Thoracic aorta (tissue), 2 donors: ENCODE data around the gene LEFTY1. TPM values are rescaled to one million over a fixed set of nuclear protein-coding genes. Genes with fewer than 3 reads are reported as not detected.

Experiments used
- ATAC-seq: fragments of 150-250 bp; one replicate; pipeline ENCODE4 v1.8.0; 2017; ENCODE audit warnings: low read depth; ENCODE audit not compliant: insufficient number of reproducible peaks, low FRiP score
- DNase-seq: peaks from one replicate; pipeline ENCODE4 v3.0.0-alpha.2; 2020; ENCODE audit warnings: low spot score
- H3K27ac ChIP-seq, 2 donors: fragments of 200-600 bp; sonication (generic); 1 replicate in 1 of 2; 2 replicates in 1 of 2; pipeline ENCODE4 v1.5.1; 2016; ENCODE audit warnings: mild to moderate bottlenecking in 2 of 2, moderate library complexity in 2 of 2
- H3K27me3 ChIP-seq: fragments of 200-600 bp; sonication (generic); replicated peaks from 2 replicates; pipeline ENCODE4 v1.6.0; 2016; ENCODE audit warnings: mild to moderate bottlenecking; ENCODE audit not compliant: insufficient read depth
- H3K36me3 ChIP-seq: fragments of 200-600 bp; sonication (generic); one replicate; pipeline ENCODE4 v1.5.1; 2016
- H3K4me1 ChIP-seq, 2 donors: fragments of 200-600 bp; sonication (generic); 1 replicate in 1 of 2; 2 replicates in 1 of 2; pipeline versions ENCODE4 v1.5.1 to v1.6.0; 2016; ENCODE audit warnings: low read depth in 2 of 2, mild to moderate bottlenecking in 1 of 2; ENCODE audit not compliant: control insufficient read depth in 1 of 2
- H3K4me3 ChIP-seq: fragments of 200-600 bp; sonication (generic); 2 replicates; pipeline ENCODE4 v1.5.1; 2016; ENCODE audit warnings: mild to moderate bottlenecking
- H3K9me3 ChIP-seq: fragments of 200-600 bp; sonication (generic); 2 replicates; pipeline ENCODE4 v1.5.1; 2016
- total RNA-seq, 2 donors: library from RNA; depleted of rRNA; stranded (reverse); fragments of >200 nt; gene quantifications; one replicate each; pipeline versions ENCODE4 v1.1.0 to v1.2.3, GENCODE V29; 2016
- TF ChIP-seq, protein P1 (sequence below): fragments of 200-600 bp; sonication (generic); IDR thresholded peaks from one replicate; pipeline ENCODE4 v1.5.1; 2019; ENCODE audit warnings: antibody characterized with exemption

Gene LEFTY1
- total RNA-seq, 2 donors from 2014 or later, result not detected

DNA sequence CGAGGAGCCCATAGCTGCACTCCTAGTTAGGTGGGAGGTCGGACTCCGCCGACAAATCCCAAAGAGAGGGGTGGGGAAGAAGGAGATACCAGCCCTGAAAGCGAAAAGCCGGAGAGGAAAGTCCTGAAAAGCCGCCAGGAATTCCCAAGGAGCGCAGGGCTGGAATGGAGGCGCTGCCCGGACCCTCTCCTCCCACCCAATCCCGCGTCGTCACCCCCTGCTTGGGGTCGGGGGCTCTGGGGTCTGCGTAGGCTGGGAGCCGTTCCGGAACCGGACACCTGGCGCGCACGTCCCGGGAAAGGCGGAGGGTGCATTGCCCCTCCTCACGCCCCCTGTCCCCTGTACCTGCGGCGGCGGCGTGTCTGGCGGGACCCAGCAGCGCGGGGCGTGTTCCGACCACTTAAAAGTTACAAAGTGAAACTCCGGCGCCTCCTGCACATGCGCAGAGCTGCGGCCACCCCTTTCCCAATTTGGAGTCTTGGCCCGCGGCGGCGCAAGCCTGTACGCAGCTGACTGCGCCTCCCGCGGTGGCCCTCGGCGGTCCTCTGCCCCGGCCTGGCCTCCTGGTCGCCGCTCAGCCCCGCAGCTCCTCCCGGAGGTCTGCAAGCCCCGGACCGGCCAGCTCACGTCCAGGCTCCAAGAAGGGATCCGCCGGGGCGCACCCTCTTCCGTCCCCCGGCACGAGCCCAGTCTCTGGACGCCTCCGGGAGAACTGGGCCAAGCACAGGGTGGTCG lies 6.8 kb downstream of the LEFTY1 start, which contains the start of gene TMEM63A:
Gene TMEM63A, minus strand, starts transcription at position 422 of the 735 bp plus-strand sequence. CDS start 4,800 bp downstream, outside the sequence.
- Histone ChIP-seq H3K9me3 (no peaks in the 10 kb centered on the region), H3K27ac (peak within 1 kb of the TSS; percentile 92 to 95), H3K36me3 (no peaks in the 10 kb centered on the region), H3K27me3 (no peaks in the 10 kb centered on the region), H3K4me1 (peaks cover 39 to 49% of the 10 kb centered on the region in 2 donors), H3K4me3 (peak within 1 kb of the TSS; percentile 83)
- TF ChIP-seq, protein P1, sequence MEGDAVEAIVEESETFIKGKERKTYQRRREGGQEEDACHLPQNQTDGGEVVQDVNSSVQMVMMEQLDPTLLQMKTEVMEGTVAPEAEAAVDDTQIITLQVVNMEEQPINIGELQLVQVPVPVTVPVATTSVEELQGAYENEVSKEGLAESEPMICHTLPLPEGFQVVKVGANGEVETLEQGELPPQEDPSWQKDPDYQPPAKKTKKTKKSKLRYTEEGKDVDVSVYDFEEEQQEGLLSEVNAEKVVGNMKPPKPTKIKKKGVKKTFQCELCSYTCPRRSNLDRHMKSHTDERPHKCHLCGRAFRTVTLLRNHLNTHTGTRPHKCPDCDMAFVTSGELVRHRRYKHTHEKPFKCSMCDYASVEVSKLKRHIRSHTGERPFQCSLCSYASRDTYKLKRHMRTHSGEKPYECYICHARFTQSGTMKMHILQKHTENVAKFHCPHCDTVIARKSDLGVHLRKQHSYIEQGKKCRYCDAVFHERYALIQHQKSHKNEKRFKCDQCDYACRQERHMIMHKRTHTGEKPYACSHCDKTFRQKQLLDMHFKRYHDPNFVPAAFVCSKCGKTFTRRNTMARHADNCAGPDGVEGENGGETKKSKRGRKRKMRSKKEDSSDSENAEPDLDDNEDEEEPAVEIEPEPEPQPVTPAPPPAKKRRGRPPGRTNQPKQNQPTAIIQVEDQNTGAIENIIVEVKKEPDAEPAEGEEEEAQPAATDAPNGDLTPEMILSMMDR, result peak; percentile 46
- ATAC-seq (peak; percentile 44), DNase-seq (peak; percentile 76)

DNA sequence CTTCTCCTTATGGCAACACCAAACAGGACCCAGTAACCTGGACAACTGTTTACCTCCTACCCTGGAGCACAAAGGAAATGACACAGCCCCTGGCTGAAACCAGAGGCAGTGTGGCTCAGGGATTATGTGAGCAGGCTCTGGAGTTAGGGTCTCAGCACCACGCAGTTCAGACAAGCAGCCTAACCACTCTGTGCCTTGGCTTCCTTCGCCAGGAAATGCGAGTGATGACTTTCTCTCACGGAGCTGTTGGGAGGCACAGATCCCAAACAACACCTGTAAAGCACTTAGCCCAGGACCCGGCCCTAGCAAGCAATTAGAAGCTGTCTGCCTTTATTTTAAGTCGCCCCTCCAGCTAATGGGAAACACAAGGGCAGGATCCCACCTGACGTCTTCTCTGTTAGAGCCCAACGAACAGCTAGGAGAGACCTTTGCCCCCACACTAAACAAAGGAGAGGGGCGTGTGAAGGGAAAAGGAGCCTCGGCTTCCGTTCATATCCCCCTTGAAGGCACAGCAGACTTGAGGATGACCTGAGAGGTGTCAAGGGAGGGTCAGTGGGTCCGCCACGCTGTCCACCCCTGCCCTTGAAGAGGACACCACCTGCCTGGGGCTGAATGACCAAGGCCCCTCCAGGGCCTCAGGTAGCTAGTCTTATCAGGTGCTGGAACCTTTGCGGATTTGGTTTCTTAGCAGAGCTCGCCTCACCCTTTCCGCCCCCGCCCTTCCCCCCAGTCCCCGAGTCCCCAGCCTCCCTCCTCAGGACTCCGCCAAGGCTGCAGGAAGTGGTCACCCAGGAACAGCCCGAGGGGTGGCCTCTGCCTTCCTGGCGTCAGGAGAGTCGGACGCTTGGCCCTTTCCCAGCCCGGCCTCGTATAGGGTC lies 7.6 kb downstream of the LEFTY1 start:
- no peaks in the 10 kb centered on the region for H3K9me3 ChIP-seq
- peak; percentile 45 for ATAC-seq
- TF ChIP-seq, protein P1, result no peak
- peak overlapping the region; percentile 92 to 95 for H3K27ac ChIP-seq
- H3K4me3 ChIP-seq, result peak overlapping the region; percentile 83
- H3K27me3 ChIP-seq, result no peaks in the 10 kb centered on the region
- peaks cover 39 to 54% of the 10 kb centered on the region in 2 donors for H3K4me1 ChIP-seq
- no peaks in the 10 kb centered on the region for H3K36me3 ChIP-seq
- no peak for DNase-seq

DNA sequence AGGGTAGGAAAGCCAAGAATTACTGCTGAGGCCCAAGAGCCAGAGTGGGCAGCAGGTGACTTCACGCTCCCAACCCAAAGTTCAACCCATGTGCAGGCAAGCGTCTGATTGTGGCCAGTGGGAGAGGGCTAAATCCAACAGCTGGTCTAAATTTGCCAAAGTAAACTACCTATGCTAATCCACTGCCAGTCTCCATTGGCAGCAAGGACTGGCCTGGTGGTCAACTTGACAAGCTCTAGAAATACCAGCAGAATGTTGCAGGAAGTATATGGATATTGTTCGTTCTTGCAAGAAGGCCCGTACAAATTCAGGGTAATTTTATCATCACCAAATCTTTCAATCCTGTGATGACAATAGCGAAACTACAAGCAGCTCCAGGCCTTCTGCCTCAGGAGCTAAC lies 8.3 kb downstream of the LEFTY1 start:
- DNase-seq (no peak), ATAC-seq (no peak)
- Histone ChIP-seq H3K4me1 (peaks cover 39 to 54% of the 10 kb centered on the region in 2 donors), H3K27ac (peak overlapping the region; percentile 92 to 95), H3K36me3 (peaks cover under 1% of the 10 kb centered on the region), H3K9me3 (no peaks in the 10 kb centered on the region), H3K27me3 (no peaks in the 10 kb centered on the region), H3K4me3 (peak overlapping the region; percentile 83)
- TF ChIP-seq, protein P1, result no peak

DNA sequence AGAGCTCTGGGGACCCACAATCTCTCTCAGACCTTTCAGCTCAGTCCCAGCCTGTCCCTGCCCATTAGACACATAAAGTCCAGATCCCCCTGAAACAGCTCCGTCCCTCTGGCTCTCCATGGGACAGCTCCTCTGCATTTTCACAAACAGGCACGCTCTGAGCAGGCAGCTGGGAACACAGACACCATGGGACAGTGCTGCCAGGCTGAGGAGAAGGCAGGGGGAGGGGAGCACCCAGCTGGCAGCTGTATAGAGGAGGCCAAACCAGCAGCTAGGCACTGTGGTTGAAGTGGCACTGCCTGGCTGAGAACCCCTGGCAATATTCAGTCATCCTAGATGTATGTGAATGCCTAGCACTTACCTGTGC lies 8.7 kb downstream of the LEFTY1 start:
- ATAC-seq (no peak), DNase-seq (no peak)
- no peaks in the 10 kb centered on the region for H3K9me3 ChIP-seq
- peaks cover 5% of the 10 kb centered on the region for H3K36me3 ChIP-seq
- H3K4me3 ChIP-seq, result peak overlapping the region; percentile 83
- H3K27me3 ChIP-seq, result no peaks in the 10 kb centered on the region
- TF ChIP-seq, protein P1, result no peak
- H3K4me1 ChIP-seq, result peaks cover 39 to 54% of the 10 kb centered on the region in 2 donors
- H3K27ac ChIP-seq, result peak overlapping the region; percentile 92 to 95
